Heart right ventricle (tissue), 16 donors: ENCODE data around the gene MRAP. TPM values are rescaled to one million over a fixed set of nuclear protein-coding genes. Genes with fewer than 3 reads are reported as not detected.
A peak's percentile ranks its signal among the peaks of the same experiment; 100 is the strongest.

Experiments used
- ATAC-seq, 8 donors: fragments of 200-7000 bp; cut with Tn5 transposase; one replicate each; pipeline ENCODE4 v1.9.1; 2020; ENCODE audit warnings: mild to moderate bottlenecking in 8 of 8, moderate library complexity in 8 of 8, moderate number of reproducible peaks in 1 of 8
- DNase-seq, 2 donors: peaks; one replicate each; pipeline ENCODE4 v3.0.0-alpha.2; 2020
- H3K27ac ChIP-seq, 10 donors: fragments of 200-600 bp; sonication (generic) in 2 of 10; one replicate each; pipeline versions ENCODE4 v1.5.0 to v1.8.0; 2020 to 2022; ENCODE audit warnings: mild to moderate bottlenecking in 3 of 10
- H3K27me3 ChIP-seq, 7 donors: fragments of 200-600 bp; one replicate each; pipeline ENCODE4 v1.8.0; 2021 to 2022; ENCODE audit warnings: mild to moderate bottlenecking in 2 of 7
- H3K36me3 ChIP-seq, 9 donors: fragments of 200-600 bp; sonication (generic) in 1 of 9; one replicate each; pipeline versions ENCODE4 v1.5.0 to v1.8.0; 2020 to 2022; ENCODE audit warnings: mild to moderate bottlenecking in 2 of 9
- H3K4me1 ChIP-seq, 9 donors: fragments of 200-600 bp; sonication (generic) in 1 of 9; one replicate each; pipeline versions ENCODE4 v1.5.0 to v1.8.0; 2020 to 2022; ENCODE audit warnings: mild to moderate bottlenecking in 4 of 9
- H3K4me3 ChIP-seq, 10 donors: fragments of 200-600 bp; sonication (generic) in 2 of 10; one replicate each; pipeline versions ENCODE4 v1.5.0 to v1.8.0; 2020 to 2022; ENCODE audit warnings: mild to moderate bottlenecking in 7 of 10, moderate library complexity in 2 of 10
- H3K9me3 ChIP-seq, 11 donors: fragments of 200-600 bp in 10 of 11; sonication (generic) in 2 of 11; one replicate each; pipeline versions ENCODE4 v1.5.0 to v1.8.0; 2013 to 2022; ENCODE audit warnings: mild to moderate bottlenecking in 2 of 11, control low read depth in 1 of 11, moderate library complexity in 1 of 11
- CTCF ChIP-seq, 9 donors: fragments of 200-600 bp; sonication (generic) in 2 of 9; IDR thresholded peaks; one replicate each; pipeline versions ENCODE4 v1.5.0 to v1.8.0; 2021 to 2022; ENCODE audit warnings: antibody characterized with exemption in 9 of 9, mild to moderate bottlenecking in 5 of 9, moderate library complexity in 1 of 9
- WGBS, 2 donors: extraction: QIAGEN DNeasy Blood & Tissue Kit; methylation state at CpG; one replicate each; pipeline ENCODE4 v1.1.7; 2013; ENCODE audit warnings: inconsistent platforms in 1 of 2; 5-methylcytosine and 5-hydroxymethylcytosine counted together
- intact Hi-C, 10 donors: fragments of 100-400 bp; cut with DNase I; formaldehyde crosslinking; loops; one replicate each; pipeline versions ENCODE4 v1.11.1 to v1.14.2; 2022
- polyA plus RNA-seq, 2 donors: library from polyadenylated mRNA; stranded (reverse); fragments of 200-250 nt; gene quantifications; one replicate each; pipeline ENCODE4 v1.2.3, GENCODE V29; 2013
- total RNA-seq, 10 donors: library from RNA; stranded (reverse); fragmentation: NEBNext Ultra II Directional in 3 of 10; extraction: Animal tissue kit (Norgen Biotek cat#: 25700) in 3 of 10; gene quantifications; one replicate each; pipeline versions ENCODE4 v1.2.1 to v1.2.4, GENCODE V29; 2021 to 2023
- donor health status: Arrhythmogenic right ventricular cardiomyopathy.
- donor health status: ischemic (EF 13 %, LVEDD 7.1; RV severe dilation, severe dysfunction).
- donor health status: healthy with polysubstance abuse.
- donor health status: DM: no; HTN: yes; CAD: no.
- donor health status: DM: no; HTN: no; CAD: no.
- donor health status: ischemic (EF 25% LVEDD 6.9; RV normal size, moderate dysfunction).
- donor health status: ischemic (EF 25% LVEDD 5.7; RV mildly dilated, moderate dysfunction).
- donor health status: healthy.
- donor health status: DM: yes; HTN: yes; CAD: no.
- donor health status: Ischemic cardiomyopathy.
- donor health status: ischemic (EF 35%, LVEDD 5.7; RV mildly dilated, moderate dysfunction).
- donor health status: nonischemic (EF 11% LVEDD 7.7; RV severe dilation, severe dysfunction).
- donor health status: DM: yes; HTN: yes; CAD: no.
- donor health status: PGD.
- donor health status: ischemic (EF 29% LVEDD 5.4; RV normal size, mild dysfunction).
- donor health status: nonischemic (EF 23%, LVEDD 6.1; RV moderate dilation, normal function).

MRAP gene
- total and polyA plus RNA-seq, 12 donors: 0.63 to 10.5 (median 0.78) TPM; not detected in 5

GRCh38 chr21:32351428-32351827 lies 52.8 kb downstream of the MRAP start:
- H3K4me3 ChIP-seq: no peak overlapping the region
- H3K36me3 ChIP-seq: peaks cover 0 to 100% (median 78%) of the 10 kb centered on the region in 9 donors
- no peaks in the 10 kb centered on the region for H3K9me3 ChIP-seq
- H3K4me1 ChIP-seq: peaks cover 0 to 8% (median 3%) of the 10 kb centered on the region in 9 donors
- H3K27me3 ChIP-seq: no peaks in the 10 kb centered on the region
- TF ChIP-seq CTCF (IDR thresholded peaks at IDR 0.05): no peak
- no peak overlapping the region for H3K27ac ChIP-seq
- DNase-seq (no peak), ATAC-seq (no peak)
- WGBS, 2 donors: 86 to 87% methylated on average over 6 of the region's 6 CpGs
- intact Hi-C loops: no loop called here

GRCh38 chr21:32352526-32352925 lies 53.9 kb downstream of the MRAP start:
- WGBS, 2 donors: 64 to 66% methylated on average over 7 of the region's 7 CpGs
- no peak for DNase-seq

GRCh38 chr21:32353002-32353711 lies 54.5 kb downstream of the MRAP start:
- Histone ChIP-seq H3K27me3 (no peaks in the 10 kb centered on the region), H3K36me3 (peaks cover 0 to 100% (median 75%) of the 10 kb centered on the region in 9 donors), H3K27ac (peak overlapping the region in 1 of 10 donors; percentile 28), H3K4me1 (peaks cover 0 to 17% (median 8%) of the 10 kb centered on the region in 9 donors), H3K9me3 (no peaks in the 10 kb centered on the region), H3K4me3 (no peak overlapping the region)
- ATAC-seq: no peak
- intact Hi-C loops: no loop called here
- WGBS, 2 donors: 95 to 96% methylated on average over 8 of the region's 8 CpGs
- TF ChIP-seq CTCF (IDR thresholded peaks at IDR 0.05): no peak
- no peak for DNase-seq

More at GRCh38 chr21:32352526-32352925, 53.9 kb downstream of the MRAP start:
- TF ChIP-seq CTCF (IDR thresholded peaks at IDR 0.05): no peak
- Histone ChIP-seq H3K9me3 (no peaks in the 10 kb centered on the region), H3K4me3 (no peak overlapping the region), H3K36me3 (peaks cover 0 to 100% (median 75%) of the 10 kb centered on the region in 9 donors), H3K4me1 (peaks cover 0 to 17% (median 8%) of the 10 kb centered on the region in 9 donors), H3K27me3 (no peaks in the 10 kb centered on the region), H3K27ac (peak overlapping the region in 1 of 10 donors; percentile 28)
- peak in 1 of 8 donors; percentile 37 for ATAC-seq
- intact Hi-C loops: no loop called here

DNA sequence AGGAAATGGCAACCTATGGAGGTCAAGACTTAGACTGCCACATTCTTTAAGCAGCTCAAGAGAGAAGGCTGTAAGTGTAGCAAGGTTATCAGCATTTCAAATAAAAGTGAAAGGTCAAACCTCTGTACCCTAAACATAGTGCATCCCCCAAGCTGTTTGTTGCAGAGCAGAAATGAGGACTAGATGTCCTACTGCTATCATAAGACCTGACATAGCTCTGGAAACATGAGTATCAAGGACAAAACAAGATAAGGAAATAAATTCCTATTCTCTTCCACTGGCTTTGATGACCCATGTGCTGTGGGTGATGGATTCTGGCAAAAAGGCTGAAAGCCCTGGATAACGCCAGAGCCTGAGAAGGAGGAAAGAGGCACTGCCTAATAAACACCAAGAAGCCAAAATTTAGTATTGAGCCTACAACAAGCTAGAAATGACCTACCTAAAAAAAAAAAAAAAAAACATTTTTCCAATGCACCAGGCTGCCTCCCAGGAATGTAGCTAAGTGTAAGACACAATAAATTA lies 58.3 kb downstream of the MRAP start:
- ATAC-seq: peak in 6 of 8 donors; percentile 34 to 86 (median 56)
- 50 to 66% methylated on average over 1 of the region's 1 CpG for WGBS, 2 donors
- intact Hi-C loops: no loop called here

More for the DNA sequence above, 58.3 kb downstream of the MRAP start:
- no peak for TF ChIP-seq CTCF (IDR thresholded peaks at IDR 0.05)
- H3K27ac ChIP-seq: peak overlapping the region in 8 of 10 donors; percentile 1 to 76 (median 48)
- H3K27me3 ChIP-seq: no peaks in the 10 kb centered on the region
- H3K4me3 ChIP-seq: no peak overlapping the region
- H3K9me3 ChIP-seq: no peaks in the 10 kb centered on the region
- peaks cover 0 to 100% (median 83%) of the 10 kb centered on the region in 9 donors for H3K36me3 ChIP-seq
- H3K4me1 ChIP-seq: peaks cover 0 to 19% (median 8%) of the 10 kb centered on the region in 9 donors
- no peak for DNase-seq
